Natural killer cell (primary cell): ENCODE results near the gene R3HDM4. TPM values are rescaled to one million over a fixed set of nuclear protein-coding genes. Genes with fewer than 3 reads are reported as not detected.
"Not testable (repeated sequence)": the region's sequence is repeated elsewhere in the genome, so short reads cannot be mapped to it uniquely, and the experiment has no call there.

Source experiments
- ATAC-seq, 3 donors: fragments of 150-1000 bp in 2 of 3; fragments of 200-7000 bp in 1 of 3; cut with Tn5 transposase; 1 replicate in 1 of 3; 2 replicates in 2 of 3; pipeline ENCODE4 v1.10.0; 2021; ENCODE audit warnings: mild to moderate bottlenecking in 2 of 3, moderate library complexity in 2 of 3
- DNase-seq, 2 donors: peaks; one replicate each; pipeline versions ENCODE4 v3.0.0 to v3.0.0-alpha.2; 2013 to 2021; ENCODE audit warnings: mixed read lengths in 1 of 2
- H3K27ac ChIP-seq: one replicate; pipeline ENCODE4 v1.5.1; 2013; ENCODE audit warnings: mild to moderate bottlenecking, low read length
- H3K27me3 ChIP-seq: one replicate; pipeline ENCODE4 v1.6.1; 2013; ENCODE audit warnings: low read length; ENCODE audit not compliant: control insufficient read depth, insufficient read depth
- H3K36me3 ChIP-seq: one replicate; pipeline ENCODE4 v1.6.1; 2013; ENCODE audit warnings: low read length; ENCODE audit not compliant: control insufficient read depth, insufficient read depth
- H3K4me1 ChIP-seq: one replicate; pipeline ENCODE4 v1.6.1; 2013; ENCODE audit warnings: low read length; ENCODE audit not compliant: control insufficient read depth, insufficient read depth
- H3K4me3 ChIP-seq: one replicate; pipeline ENCODE4 v1.5.1; 2013; ENCODE audit warnings: low read length
- H3K9me3 ChIP-seq: one replicate; pipeline ENCODE4 v1.6.1; 2013; ENCODE audit warnings: low read length; ENCODE audit not compliant: control insufficient read depth, insufficient read depth
- H3K27ac Mint-ChIP-seq, 2 donors: one replicate each; pipeline ENCODE4 v1.8.0; 2022; ENCODE audit warnings: mild to moderate bottlenecking in 2 of 2, mixed read lengths in 2 of 2, moderate library complexity in 1 of 2
- H3K27me3 Mint-ChIP-seq, 2 donors: one replicate each; pipeline ENCODE4 v1.8.0; 2022; ENCODE audit warnings: low read depth in 2 of 2, mixed read lengths in 2 of 2
- H3K36me3 Mint-ChIP-seq: one replicate; pipeline ENCODE4 v1.8.0; 2022; ENCODE audit warnings: mixed read lengths
- H3K4me1 Mint-ChIP-seq, 2 donors: one replicate each; pipeline ENCODE4 v1.8.0; 2022; ENCODE audit warnings: mixed read lengths in 2 of 2
- H3K4me3 Mint-ChIP-seq: one replicate; pipeline ENCODE4 v1.8.0; 2022; ENCODE audit warnings: mild to moderate bottlenecking, moderate library complexity, mixed read lengths
- H3K9me3 Mint-ChIP-seq, 2 donors: one replicate each; pipeline ENCODE4 v1.8.0; 2022; ENCODE audit warnings: mixed read lengths in 2 of 2
- CTCF ChIP-seq: fragments of 200-600 bp; IDR thresholded peaks from one replicate; pipeline ENCODE4 v1.8.0; 2022; ENCODE audit warnings: antibody characterized with exemption
- WGBS: methylation state at CpG from one replicate; pipeline ENCODE4 v1.1.7; 2013; ENCODE audit warnings: missing lambda C conversion rate; ENCODE audit not compliant: insufficient coverage; 5-methylcytosine and 5-hydroxymethylcytosine counted together
- intact Hi-C: fragments of 100-400 bp; cut with micrococcal nuclease; formaldehyde crosslinking; loops from one replicate; pipeline ENCODE4 v1.14.2; 2022
- total RNA-seq, 4 donors: library from RNA; stranded (reverse); fragments of 120-200 nt in 1 of 4; gene quantifications; one replicate each; pipeline versions ENCODE4 v1.2.3 to v1.2.4, GENCODE V29; 2013 to 2022

The R3HDM4 gene
- total RNA-seq, 3 donors from 2014 or later (not counting 1 experiment from before 2014, with no cell fraction given): 88.7 to 106 (median 97.8) TPM

- Mint-ChIP-seq H3K4me3 (no peak overlapping the region), H3K27me3 (no peaks in the 10 kb centered on the region), H3K4me1 (no peaks in the 10 kb centered on the region), H3K27ac (no peak overlapping the region), H3K36me3 (no peaks in the 10 kb centered on the region), H3K9me3 (no peaks in the 10 kb centered on the region)
- peaks cover 4% of the 10 kb centered on the region for H3K36me3 ChIP-seq
- no peak overlapping the region for H3K27ac ChIP-seq
- DNase-seq (no peak), ATAC-seq (no peak)
- intact Hi-C loops: no loop called here
- 70% methylated on average over 10 of the region's 12 CpGs for WGBS
- no peaks in the 10 kb centered on the region for H3K4me1 ChIP-seq
- no peak overlapping the region for H3K4me3 ChIP-seq
- no peaks in the 10 kb centered on the region for H3K9me3 ChIP-seq
- no peak for TF ChIP-seq CTCF
- no peaks in the 10 kb centered on the region for H3K27me3 ChIP-seq
Measured at GRCh38 chr19:960020-960419, 47.0 kb upstream of the R3HDM4 start.

- Histone ChIP-seq H3K36me3 (peaks cover 2% of the 10 kb centered on the region), H3K27me3 (no peaks in the 10 kb centered on the region), H3K27ac (no peak overlapping the region), H3K4me3 (no peak overlapping the region), H3K9me3 (no peaks in the 10 kb centered on the region), H3K4me1 (no peaks in the 10 kb centered on the region)
- 90% methylated on average over 32 of the region's 36 CpGs for WGBS
- H3K27me3 Mint-ChIP-seq: no peaks in the 10 kb centered on the region
- no peaks in the 10 kb centered on the region for H3K9me3 Mint-ChIP-seq
- TF ChIP-seq CTCF: no peak
- H3K36me3 Mint-ChIP-seq: no peaks in the 10 kb centered on the region
- DNase-seq (no peak), ATAC-seq (no peak)
- no peaks in the 10 kb centered on the region for H3K4me1 Mint-ChIP-seq
- intact Hi-C loops: no loop called here
- no peak overlapping the region for H3K4me3 Mint-ChIP-seq
- no peak overlapping the region for H3K27ac Mint-ChIP-seq
Measured at GRCh38 chr19:958967-959855, 46.2 kb upstream of the R3HDM4 start.

- H3K9me3 ChIP-seq, H3K4me3 Mint-ChIP-seq, H3K36me3 Mint-ChIP-seq, H3K27me3 Mint-ChIP-seq, DNase-seq, H3K9me3 Mint-ChIP-seq, H3K36me3 ChIP-seq, H3K27ac Mint-ChIP-seq, H3K4me3 ChIP-seq, H3K27me3 ChIP-seq, H3K27ac ChIP-seq, intact Hi-C loops, ATAC-seq: not testable (repeated sequence)
- 96% methylated on average over 9 of the region's 9 CpGs for WGBS
- H3K4me1 ChIP-seq: peaks cover 16% of the 10 kb centered on the region
- H3K4me1 Mint-ChIP-seq: peaks cover 0 to 11% of the 10 kb centered on the region in 2 donors
Measured at GRCh38 chr19:957578-957977, 44.6 kb upstream of the R3HDM4 start.

- intact Hi-C loops: no loop called here
- WGBS: 92% methylated on average over 27 of the region's 27 CpGs
Measured at GRCh38 chr19:956766-957440, 43.9 kb upstream of the R3HDM4 start.

More at GRCh38 chr19:956766-957440, 43.9 kb upstream of the R3HDM4 start:
- no peak overlapping the region for H3K4me3 ChIP-seq
- H3K27me3 ChIP-seq: no peaks in the 10 kb centered on the region
- Mint-ChIP-seq H3K4me3 (no peak overlapping the region), H3K4me1 (peaks cover 0 to 11% of the 10 kb centered on the region in 2 donors), H3K36me3 (no peaks in the 10 kb centered on the region), H3K27ac (no peak overlapping the region), H3K27me3 (no peaks in the 10 kb centered on the region), H3K9me3 (no peaks in the 10 kb centered on the region)
- ATAC-seq (no peak), DNase-seq (no peak)
- peaks cover 21% of the 10 kb centered on the region for H3K4me1 ChIP-seq
- no peak overlapping the region for H3K27ac ChIP-seq
- no peaks in the 10 kb centered on the region for H3K9me3 ChIP-seq
- no peak for TF ChIP-seq CTCF
- H3K36me3 ChIP-seq: peaks cover 2% of the 10 kb centered on the region
